GM21381 (cell line): ENCODE results near the gene RERE.

ENCODE experiments used
- ATAC-seq: cut with Tn5 transposase; IDR thresholded peaks from one replicate; pipeline ENCODE4 v1.9.1; 2021; ENCODE audit warnings: mild to moderate bottlenecking, moderate library complexity; ENCODE audit not compliant: unreplicated experiment

The RERE gene

DNA sequence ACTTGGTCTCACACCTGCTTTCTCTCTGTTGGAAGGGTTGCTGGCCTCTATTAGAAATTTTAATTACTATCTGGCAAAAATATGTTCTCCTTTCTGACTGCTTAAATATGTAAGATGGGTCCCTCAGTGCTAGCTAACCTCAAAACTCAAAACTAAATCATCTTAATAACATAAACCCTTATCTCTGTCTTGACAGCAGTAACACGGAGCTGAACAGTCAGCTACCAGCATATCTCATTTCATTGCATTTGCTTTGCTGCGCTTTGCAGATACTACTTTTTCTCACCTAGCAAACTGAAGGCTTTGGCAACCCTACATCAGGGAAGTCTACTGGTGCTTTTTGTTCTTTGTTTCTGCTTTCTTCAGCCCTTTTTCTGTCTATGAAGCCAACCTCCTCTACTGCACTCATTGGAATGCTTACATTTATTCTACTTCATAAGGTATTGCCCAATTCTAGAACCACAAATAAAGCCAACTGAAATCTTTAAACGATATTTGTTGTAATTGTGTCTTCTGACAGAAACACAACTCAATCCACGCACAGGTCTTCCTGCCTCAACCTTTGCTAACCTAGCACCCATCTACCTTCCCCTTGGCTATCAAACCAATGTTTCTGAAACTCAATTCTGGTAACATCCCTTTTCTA is 95.6 kb downstream of the RERE start:
- ATAC-seq = no peak

DNA sequence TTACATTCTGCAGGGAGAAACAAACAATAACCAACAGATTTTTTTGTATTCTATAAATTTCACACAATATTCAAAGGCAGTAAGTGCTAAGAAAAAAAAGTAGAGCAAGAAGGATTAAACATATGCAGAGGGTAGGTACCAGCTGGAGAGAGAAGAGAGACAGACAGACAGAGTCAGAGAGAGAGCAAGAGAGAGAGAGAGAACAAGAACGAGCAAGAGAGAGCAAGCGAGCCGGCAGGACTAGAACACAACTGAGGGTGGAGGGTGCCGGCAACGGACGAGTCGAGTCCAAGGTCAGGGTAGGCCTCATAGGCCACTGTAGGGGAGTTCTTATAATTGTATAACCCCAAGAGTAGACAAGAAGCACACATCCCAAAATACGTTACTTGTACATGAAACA is 97.1 kb downstream of the RERE start:
- ATAC-seq = no peak

DNA sequence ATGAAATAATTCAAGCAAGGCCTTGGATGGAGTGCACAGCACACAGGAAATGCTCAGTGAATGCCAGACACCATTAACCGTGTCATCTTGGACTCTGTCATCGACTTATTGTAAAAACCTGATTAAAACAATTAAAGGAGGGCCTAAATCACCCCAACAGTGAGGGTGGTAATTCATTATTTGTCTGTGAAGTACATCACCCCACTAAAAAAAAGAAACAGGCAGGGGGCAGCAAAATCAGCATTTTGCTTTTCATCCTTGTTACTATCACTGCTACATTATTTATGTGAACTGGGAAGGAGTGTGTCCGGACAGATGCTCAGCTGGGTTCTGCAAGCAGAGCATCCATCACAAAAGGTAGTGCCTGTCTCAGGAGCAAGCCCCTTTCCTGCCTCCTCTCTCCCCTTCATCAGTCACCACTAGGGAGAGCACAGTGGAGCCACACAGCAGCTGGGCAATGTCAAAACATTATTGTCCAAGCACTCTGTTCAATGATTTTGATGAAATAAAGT is 98.5 kb downstream of the RERE start:
- no peak for ATAC-seq

DNA sequence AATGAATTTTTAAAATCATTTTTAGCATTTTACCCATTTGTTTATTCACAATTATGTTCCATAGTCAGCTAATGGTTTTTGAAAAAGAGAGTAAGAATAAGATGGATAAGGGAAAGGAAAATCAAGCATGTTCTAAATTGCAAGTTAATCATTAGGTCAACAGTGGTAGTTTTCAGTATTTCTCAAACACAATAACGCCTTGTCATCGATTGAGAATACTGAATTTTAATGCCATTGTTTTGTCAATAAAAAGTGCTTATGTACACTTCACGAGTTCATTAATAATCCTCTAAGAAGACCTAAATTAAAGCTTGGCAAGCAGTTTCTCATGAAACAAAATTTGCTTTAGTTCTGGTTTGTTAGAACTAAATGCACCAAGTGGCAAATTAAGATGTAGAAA is 100.3 kb downstream of the RERE start:
- no peak for ATAC-seq

- ATAC-seq = no peak
Measured at GRCh38 chr1:8716238-8716637, 101.2 kb downstream of the RERE start.

- no peak for ATAC-seq
Measured at GRCh38 chr1:8714173-8714572, 103.3 kb downstream of the RERE start.

GRCh38 chr1:8712413-8713231 is 104.8 kb downstream of the RERE start:
- no peak for ATAC-seq

GRCh38 chr1:8711873-8712412 is 105.5 kb downstream of the RERE start:
- ATAC-seq = no peak

DNA sequence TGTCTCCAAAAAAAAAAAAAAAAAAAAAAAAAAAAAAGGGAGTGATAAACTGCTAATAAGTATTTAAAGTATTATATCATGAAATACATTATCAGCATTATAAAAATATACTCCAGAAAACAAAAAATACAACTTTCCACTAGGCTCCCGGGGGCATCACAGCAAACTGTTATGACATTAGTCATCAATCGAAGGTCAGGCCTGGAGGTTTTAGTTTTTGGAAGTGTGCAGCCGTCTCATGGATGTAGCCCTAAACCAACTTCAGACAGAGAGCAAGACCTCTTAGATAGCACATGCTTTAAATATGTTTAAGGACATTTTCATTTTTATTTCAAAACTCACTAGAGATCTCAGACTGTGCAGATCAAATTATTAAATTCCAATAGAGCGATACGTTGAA is 106.3 kb downstream of the RERE start:
- no peak for ATAC-seq

- no peak for ATAC-seq
Measured at GRCh38 chr1:8708259-8708658, 109.2 kb downstream of the RERE start.

DNA sequence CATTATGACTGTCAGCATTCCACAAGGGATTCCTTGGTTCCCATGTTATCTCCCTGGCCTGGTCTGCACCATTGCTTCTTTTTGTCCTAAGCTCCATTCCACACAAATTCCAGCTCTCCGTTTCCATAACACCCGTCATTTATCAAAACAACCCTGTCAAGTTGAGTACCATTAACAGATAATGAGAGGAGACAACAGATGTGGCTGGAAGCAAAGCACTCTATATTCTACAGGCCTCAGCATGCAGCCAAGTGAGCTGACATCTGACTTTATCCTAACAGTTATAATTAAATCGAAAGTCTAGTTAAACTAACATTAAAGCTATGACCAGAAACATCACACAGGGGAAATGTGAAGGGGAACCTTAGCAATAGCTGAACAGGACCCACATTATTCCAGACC is 110.4 kb downstream of the RERE start:
- ATAC-seq = no peak

DNA sequence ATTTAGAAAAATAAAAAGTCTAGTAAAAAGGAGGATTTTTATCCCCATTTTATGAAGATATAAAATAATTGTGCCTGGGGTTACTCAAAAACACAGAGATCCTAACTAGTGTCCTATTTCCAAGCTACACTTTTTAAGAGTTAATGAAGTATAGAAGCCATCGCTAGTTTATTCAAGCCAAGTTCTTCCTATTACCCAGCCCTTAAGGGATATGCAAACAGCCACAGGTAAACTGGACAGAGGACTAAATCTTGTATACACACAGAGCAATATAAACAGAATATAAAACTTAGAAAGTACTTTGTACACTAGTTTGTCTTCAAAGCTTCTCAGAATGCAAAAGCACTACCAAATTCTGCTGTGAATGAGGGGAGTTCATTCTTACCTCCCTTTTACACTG is 111.1 kb downstream of the RERE start:
- ATAC-seq = no peak

DNA sequence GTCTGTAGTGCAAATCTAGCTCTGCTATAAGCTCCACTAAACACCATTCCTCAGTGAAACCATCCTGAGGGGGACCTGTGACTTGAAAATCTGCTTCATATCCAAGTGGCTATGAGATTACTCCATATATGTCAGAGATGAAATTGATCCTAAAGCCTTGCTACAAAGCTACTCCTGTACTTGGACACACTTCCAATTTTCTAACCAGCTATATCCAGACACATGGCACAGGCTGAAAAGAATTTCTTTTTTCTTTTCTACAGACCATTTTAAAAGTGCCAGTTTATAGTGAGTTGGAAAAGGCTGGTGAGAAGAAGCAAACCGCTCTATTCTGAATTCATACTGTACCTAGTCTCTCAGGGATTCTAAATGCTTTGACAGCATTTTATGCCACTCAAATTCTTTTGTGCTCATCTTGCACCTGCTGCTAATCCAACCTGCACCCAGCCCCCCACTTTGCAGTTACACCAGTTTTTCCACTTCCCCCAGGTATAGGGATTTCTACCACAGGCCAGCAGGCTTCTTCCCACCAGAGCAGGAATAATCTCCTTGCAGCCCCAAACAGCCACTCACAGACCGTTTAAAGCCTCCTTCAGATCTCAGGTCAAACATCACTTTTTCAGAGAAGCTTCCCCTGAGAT is 112.5 kb downstream of the RERE start:
- no peak for ATAC-seq

DNA sequence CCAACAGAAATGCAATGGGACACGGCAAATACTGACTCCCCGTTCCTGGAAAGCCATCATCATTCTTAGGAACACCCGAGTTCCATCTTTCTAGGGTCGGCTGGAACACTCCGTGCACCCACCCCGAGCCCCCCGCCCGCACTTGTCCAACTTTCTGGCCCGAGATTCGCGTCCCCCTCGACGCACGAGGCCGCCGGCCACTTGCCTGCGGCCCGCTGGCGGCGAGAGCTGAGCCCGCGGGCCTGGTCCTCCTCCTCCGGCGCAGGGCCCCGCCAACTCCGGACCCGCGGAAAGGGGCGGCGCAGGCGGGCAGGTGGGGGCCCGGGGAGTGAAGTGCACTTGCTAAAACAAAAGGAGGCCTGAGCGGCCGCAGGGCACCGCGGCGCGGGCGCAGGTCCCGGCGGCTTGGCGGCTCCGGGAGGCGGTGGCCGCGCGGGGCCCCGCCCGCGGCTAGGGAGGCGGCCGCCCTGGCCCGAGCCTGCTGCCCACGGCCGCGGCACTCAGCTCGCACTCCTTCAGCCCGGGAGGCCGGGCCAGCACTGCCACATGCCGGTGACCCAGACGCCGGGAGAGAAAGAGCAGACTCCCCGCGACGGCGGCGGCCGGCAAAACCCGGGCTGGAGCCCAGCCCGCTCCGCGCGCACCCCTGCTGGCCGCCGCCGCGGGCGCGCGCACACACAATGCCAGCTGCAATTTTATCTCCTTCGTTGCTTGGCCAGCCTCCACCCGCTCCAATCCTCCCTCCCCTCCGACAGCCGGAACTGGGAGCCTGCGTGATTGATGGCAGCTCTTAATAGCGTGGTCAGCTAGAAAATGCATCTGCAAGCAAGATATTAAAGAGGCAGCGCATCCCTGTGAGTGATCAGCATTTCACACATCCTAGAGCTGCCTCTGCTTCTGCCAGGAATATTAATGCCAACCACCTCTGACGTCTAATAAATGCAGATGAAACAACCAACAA is 114.3 kb downstream of the RERE start:
- peak; percentile 72 for ATAC-seq

DNA sequence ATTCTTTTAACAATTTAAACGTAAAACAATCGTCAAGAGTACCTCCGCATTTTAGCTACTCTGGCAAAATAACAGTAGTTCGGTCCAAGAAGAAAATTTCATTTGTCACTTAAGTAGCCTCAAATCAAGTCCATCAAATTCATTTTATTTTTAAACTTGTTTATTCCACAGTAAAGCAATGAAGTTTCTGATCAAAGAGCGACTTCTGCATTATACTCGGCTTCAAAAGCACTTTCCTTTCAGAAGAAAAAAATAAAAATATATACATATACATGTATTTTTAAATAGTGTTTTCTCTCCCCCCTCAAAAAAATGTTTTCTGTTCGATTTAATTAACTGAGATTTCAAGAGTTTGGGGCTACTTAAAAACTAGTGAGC is 115.0 kb downstream of the RERE start:
- ATAC-seq = no peak

DNA sequence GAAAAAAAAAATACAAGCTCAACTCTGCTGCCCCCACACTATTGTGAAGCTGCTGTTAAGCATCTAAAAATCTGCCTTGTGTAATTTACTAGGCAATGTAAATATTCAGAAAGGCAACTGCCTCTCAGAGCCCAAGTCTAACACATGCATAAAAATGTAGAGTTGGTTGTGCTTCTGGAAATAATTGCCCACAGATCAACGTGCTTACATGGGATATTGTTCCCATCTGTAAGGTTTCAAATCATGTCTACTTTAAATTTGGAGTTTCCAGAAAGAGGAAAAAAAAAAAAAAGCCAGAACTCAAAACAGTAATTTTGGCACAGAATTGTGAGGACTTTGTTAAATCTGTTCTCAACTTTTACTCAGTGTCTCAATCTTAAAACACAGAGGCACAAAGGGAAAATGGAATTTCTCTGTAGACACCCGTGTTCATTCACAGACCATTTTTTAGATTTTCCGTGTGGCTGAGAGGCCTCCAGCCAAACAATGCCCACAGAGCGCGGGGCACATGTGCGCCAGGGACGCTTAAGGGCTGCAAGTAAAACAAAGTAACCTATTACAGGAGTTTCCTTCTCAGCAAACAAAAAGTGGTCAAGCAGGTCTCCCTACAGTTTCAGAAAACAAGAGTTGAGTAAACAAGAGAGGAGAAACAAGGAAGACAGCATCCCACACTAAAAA is 115.5 kb downstream of the RERE start:
- ATAC-seq = no peak

- no peak for ATAC-seq
Measured at GRCh38 chr1:8699679-8700078, 117.8 kb downstream of the RERE start.

DNA sequence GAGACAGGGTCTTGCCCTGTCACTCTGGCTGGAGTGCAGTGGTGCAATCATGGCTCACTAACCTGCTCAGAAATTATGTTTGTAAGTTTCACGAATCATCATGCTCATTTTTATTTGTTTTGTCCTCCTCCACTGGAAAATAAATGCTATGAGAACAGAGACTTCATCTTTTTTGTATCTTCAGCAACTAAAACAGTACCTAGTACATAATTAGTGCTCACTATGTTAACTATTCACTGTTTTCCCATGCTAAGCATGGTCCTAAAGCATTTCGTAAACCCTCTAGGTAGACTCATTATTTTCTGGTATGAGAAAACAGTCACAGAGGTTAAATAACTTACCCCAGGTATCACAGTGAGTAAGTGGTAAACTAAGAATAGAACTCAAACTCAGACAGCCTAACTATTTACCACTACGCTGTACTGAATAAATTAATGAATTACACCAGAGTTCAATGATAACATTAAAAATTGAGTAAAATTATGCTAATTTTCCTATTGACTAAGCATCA is 118.4 kb downstream of the RERE start:
- no peak for ATAC-seq

DNA sequence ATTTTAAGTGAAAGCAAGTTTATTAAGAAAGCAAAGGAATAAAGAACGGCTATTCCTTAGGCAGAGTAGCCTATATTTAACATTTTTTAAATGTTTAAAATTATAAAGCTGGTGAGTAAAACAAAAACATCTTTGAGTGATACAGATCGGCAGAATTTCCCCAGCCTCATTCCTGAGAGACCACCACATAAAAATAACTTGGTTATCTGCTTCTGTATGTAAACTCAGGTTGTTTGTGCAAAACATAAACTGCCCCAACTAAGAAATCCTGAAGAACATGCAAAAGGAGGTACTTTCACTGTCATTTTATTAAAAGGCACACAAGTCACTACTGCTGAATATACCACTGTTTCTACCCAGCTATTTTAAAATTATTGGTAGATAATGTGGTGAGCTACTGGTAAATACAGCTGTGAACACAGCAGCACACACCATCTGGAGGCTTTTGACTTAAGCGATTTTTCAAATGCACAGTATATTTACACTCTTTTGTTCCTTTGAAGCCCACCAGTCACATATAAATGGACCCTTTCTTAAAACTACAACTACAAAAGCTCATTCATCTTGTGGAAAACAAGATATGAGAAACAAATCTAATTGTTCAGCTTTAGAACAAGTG is 119.3 kb downstream of the RERE start:
- no peak for ATAC-seq
